Neural progenitor cell (in vitro differentiated cells): ENCODE measurements around the gene GADD45G.

Source experiments
- CTCF ChIP-seq: fragments of 200-600 bp; sonication (generic); IDR thresholded peaks from 2 replicates; pipeline ENCODE4 v1.5.1; 2017; ENCODE audit warnings: antibody characterized with exemption, mild to moderate bottlenecking
- EZH2 ChIP-seq: fragments of 200-600 bp; sonication (generic); IDR thresholded peaks from 2 replicates; pipeline ENCODE4 v1.6.1; 2017; ENCODE audit warnings: antibody characterized with exemption, mild to moderate bottlenecking, moderate library complexity
- EZH2phosphoT487 ChIP-seq: fragments of 200-600 bp; sonication (generic); IDR thresholded peaks from 2 replicates; pipeline ENCODE4 v1.6.1; 2017; ENCODE audit warnings: antibody characterized with exemption

- TF ChIP-seq CTCF (no peak), EZH2 (no peak), EZH2phosphoT487 (no peak)
Observed at GRCh38 chr9:89594811-89595550, 9.8 kb upstream of the GADD45G start.
